Thyroid gland (tissue), 4 donors: ENCODE data around the gene PDZD7.
A peak's percentile ranks its signal among the peaks of the same experiment; 100 is the strongest.

Experiments
- POLR2A ChIP-seq, 2 donors: fragments of 450-650 bp; IDR thresholded peaks; one replicate each; pipeline ENCODE4 v1.6.1; 2017; ENCODE audit warnings: antibody characterized with exemption in 2 of 2, mild to moderate bottlenecking in 2 of 2, moderate library complexity in 1 of 2
- TF ChIP-seq, protein P1 (sequence below), 6 experiments: fragments of 200-600 bp in 3 of 6; fragments of 450-650 bp in 3 of 6; sonication (generic) in 3 of 6; IDR thresholded peaks; one replicate each; pipeline ENCODE4 v1.5.1; 2016 to 2019; ENCODE audit warnings: antibody characterized with exemption in 6 of 6, mild to moderate bottlenecking in 2 of 6, inconsistent platforms in 1 of 6, moderate library complexity in 1 of 6

DNA sequence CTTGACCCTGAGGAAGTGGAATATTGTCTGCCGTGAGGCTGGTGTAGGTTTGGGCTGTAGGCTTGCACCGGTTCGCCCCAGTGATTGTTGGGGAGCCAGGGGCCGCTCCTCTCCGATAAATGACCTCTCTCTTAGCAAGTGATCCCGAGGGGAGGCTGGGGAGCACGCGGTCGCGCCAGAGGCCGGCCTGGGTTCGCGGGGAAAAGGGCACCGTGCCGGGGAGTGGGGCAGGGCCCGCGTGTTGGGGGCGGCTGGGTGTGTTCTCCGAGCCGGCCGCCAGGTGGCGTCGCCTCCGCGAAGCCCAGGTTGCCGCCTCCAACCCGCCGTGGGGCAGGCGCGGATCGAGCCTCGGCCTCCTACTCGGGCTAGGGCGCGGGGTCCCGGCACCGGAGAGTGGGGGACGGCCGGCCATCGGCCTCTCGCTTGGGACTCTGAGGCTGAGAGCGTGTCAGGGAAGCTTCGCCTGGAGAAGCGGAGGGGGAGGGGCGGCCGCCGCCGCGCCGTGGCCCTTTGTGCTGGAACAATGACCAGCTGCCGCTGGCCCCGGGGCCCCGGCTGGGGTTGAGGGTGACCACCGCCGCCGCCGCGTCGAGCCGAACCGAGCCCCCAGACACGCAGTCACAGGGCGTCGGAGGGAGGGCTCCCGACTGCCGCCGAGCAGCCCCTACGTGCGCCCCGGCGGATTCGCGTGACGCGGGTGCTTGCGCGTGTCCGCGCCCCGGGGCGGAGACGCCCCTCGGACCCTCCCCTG is 31.8 kb downstream of the PDZD7 start:
- TF ChIP-seq, protein P1, sequence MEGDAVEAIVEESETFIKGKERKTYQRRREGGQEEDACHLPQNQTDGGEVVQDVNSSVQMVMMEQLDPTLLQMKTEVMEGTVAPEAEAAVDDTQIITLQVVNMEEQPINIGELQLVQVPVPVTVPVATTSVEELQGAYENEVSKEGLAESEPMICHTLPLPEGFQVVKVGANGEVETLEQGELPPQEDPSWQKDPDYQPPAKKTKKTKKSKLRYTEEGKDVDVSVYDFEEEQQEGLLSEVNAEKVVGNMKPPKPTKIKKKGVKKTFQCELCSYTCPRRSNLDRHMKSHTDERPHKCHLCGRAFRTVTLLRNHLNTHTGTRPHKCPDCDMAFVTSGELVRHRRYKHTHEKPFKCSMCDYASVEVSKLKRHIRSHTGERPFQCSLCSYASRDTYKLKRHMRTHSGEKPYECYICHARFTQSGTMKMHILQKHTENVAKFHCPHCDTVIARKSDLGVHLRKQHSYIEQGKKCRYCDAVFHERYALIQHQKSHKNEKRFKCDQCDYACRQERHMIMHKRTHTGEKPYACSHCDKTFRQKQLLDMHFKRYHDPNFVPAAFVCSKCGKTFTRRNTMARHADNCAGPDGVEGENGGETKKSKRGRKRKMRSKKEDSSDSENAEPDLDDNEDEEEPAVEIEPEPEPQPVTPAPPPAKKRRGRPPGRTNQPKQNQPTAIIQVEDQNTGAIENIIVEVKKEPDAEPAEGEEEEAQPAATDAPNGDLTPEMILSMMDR (IDR thresholded peaks at IDR 0.05) = peak; percentile 77 to 96 (median 94)
- TF ChIP-seq POLR2A (IDR thresholded peaks at IDR 0.05) = peak; percentile 85 to 95
